HG03280 (cell line): ENCODE results near the gene STAT5B.
"Not testable (repeated sequence)": the region's sequence is repeated elsewhere in the genome, so short reads cannot be mapped to it uniquely, and the experiment has no call there.

Source experiments
- ATAC-seq: cut with Tn5 transposase; IDR thresholded peaks from one replicate; pipeline ENCODE4 v1.9.1; 2021; ENCODE audit warnings: mild to moderate bottlenecking, moderate library complexity; ENCODE audit not compliant: unreplicated experiment

The STAT5B gene

DNA sequence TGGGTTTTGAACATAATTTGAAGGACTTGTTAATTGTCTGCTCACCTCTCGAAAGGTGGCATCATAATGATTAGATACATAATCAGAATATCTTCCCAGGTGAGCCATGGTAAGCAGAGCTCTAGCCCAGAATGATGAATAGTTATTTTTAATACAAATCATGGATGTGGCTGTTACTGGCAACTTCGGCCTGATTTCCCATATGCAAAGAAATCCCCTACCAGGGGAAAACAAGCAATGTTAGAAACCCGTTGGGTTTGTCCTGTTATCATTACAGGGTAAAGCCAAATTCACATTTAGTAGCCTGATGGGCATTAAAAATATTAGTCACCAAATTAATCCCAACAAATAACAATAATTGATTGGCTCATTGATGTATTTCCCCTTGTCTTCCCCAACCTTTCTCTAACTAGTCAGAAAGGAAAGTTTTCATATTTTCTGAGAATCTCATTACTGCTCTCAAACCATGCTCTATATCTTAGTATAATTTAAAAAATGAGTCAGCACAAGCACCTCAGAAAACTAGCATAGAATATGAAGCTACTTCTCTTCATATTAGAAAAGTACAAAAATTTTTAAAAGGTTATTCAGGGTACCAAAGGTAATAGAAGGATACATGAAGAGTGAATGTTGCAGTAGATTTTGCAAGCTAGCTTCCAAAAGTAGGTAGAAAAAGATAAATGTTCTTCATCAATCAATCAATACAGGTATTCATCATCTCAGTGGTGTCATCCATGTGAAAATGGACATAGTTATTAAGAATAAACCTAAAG lies 5.0 kb downstream of the STAT5B start:
- ATAC-seq = no peak

DNA sequence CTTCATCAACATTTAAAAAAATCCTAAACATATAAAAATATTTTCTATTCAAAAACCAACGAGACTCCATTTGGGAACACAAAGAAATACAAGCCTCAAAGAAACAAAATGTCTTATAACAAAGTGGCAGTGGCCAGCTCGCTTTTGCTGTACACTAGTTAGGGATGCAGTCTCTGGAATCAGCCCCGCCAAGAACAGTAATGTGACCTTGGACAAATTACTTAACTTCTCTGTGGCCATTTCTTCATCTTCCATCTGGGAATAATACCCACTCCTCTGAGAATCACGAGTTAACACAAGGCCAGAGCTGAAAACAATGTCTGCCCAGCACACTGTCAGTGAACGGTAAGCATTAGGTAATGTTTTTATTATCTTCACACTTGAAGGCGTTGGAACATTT lies 5.6 kb downstream of the STAT5B start:
- ATAC-seq = no peak

DNA sequence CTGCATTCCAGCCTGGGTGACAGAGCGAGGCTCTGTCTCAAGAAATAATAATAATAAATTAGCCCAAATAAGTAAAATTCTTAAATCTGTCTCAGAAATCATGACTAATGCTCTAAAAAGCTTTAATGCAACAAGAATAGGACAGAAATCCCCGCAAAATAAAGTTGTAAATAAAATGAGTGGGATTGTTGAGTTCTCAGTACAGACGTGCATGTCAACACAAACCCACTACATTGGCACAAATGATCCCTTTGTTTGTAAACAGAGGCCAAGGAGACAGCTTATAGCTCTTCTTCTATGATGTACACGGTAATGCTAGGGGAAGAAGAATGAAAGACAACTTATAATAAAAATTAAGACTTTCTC lies 6.0 kb downstream of the STAT5B start:
- no peak for ATAC-seq

DNA sequence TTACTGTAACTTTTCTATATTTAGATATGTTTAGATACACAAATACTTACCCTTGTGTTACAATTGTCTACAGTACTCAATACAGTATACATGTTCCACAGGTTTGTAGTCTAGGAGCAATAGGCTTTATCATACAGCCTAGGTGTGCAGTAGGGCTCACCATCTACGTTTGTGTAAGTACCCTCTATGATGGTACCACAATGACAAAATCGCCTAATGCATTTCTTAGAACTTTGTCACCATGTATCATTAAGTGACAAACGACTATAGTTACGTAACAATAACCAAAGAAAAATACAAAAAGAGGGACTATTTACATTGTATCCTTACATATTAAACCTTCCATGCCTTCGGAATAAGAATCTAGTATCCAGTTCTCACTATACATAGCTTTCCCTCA lies 8.0 kb downstream of the STAT5B start:
- ATAC-seq = no peak

DNA sequence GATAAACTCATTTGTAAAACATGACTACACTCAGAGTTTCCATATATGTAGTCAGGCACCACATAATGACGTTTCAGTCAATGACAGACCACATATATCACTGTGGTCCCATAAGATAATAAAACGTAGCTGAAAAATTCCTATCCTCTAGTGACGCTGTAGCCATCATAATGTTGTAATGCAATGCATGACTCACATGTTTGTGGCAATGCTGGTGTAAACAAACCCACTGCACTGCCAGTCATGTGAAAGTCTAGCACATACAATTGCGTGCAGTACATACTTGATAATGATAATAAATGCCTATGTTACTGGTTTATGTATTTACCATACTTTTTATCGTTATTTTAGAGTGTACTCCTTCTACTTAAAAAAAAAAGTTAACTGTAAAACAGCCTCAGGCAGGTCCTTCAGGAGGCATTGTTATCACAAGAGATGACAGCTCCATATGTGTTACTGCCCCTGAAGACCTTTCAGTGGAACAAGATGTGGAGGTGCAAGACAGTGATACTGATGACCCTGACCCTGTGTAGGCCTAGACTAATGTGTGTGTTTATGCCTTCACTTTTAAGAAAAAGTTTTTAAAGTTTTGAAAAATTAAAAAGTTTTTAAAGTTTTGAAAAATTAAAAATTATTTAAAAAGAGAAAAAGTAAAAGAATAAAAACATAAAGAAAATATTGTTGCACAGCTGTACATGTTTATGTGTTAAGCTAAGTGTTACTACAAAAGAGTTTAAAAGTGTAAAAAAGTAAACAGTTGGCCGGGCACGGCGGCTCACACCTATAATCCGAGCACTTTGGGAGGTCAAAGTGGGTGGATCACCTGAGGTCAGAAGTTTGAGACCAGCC lies 9.0 kb downstream of the STAT5B start:
- no peak for ATAC-seq

DNA sequence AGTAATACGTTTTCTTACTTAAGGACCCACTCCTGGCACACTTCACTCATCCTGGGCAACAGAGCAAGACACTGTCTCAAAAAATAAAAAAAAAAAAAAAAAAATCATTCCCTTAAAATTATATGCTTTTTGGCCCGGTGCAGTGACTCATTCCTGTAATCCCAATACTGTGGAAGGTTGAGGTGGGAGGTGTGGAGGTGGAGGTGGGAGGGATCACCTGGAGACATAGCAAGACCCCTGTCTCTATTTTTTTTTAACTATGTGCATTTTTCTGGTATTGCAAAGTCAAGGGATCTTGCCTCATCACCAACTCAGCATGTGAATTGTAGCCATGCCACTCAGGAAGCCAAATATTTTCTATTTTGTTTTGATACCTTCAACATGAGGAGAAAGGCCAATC lies 9.7 kb downstream of the STAT5B start:
- ATAC-seq = no peak

DNA sequence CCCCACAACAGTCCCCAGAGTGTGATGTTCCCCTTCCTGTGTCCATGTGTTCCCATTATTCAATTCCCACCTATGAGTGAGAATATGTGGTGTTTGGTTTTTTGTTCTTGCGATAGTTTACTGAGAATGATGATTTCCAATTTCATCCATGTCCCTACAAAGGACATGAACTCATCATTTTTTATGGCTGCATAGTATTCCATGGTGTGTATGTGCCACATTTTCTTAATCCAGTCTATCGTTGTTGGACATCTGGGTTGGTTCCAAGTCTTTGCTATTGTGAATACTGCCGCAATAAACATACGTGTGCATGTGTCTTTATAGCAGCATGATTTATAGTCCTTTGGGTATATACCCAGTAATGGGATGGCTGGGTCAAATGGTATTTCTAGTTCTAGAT lies 11.8 kb downstream of the STAT5B start:
- not testable (repeated sequence) for ATAC-seq

DNA sequence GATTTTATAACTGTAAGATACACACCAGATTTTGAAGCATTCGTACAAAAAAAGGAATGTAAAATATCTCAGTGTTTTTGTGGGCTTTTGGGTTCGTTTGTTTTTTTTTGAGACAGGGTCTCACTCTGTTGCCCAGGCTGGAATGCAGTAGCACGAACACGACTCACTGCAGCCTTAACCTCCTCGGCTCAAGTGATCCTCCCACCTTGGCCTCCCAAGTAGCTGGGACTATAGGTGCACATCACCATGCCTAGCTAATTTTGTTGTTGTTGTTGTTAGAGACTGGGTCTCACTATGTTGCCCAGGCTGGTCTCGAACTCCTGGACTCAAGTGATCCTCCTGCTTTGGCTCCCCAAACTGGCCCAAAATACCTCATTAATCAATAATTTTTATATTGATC lies 15.9 kb downstream of the STAT5B start:
- ATAC-seq = no peak

DNA sequence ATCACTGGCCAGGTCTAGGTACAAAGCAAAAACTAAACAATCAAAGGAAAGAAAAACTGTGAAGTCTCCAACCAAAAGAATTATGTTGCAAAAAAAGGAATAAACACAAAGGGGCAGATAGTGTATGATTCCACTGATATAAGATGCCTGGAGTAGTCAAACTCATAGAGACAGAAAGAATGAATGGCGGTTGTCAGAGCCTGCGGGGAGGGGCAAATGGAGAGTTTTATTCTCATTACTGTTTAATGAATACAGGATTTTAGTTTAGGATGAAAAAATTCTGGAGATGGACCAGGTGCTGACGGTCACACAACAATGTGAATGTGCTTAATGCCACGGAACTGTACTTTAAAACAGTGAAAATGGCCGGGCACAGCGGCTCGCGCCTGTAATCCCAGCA lies 20.7 kb downstream of the STAT5B start:
- no peak for ATAC-seq

DNA sequence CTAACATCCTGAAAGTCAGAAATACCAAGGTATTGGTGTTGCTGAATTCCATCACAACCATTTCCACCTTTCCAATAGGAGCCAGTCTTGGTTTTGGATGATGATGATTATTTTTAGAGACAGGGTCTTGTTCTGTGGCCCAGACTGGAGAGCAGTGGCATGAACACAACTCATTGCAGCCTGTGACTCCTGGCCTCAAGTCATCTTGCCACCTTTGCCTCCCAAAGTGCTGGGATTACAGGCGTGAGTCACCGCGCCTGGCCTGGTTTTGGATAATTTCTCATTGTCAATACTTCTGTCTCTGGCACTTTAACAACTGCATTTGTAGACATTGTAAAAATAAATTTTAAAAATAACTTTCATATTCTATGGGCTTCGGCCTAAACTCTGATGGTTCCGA lies 22.6 kb downstream of the STAT5B start:
- no peak for ATAC-seq

DNA sequence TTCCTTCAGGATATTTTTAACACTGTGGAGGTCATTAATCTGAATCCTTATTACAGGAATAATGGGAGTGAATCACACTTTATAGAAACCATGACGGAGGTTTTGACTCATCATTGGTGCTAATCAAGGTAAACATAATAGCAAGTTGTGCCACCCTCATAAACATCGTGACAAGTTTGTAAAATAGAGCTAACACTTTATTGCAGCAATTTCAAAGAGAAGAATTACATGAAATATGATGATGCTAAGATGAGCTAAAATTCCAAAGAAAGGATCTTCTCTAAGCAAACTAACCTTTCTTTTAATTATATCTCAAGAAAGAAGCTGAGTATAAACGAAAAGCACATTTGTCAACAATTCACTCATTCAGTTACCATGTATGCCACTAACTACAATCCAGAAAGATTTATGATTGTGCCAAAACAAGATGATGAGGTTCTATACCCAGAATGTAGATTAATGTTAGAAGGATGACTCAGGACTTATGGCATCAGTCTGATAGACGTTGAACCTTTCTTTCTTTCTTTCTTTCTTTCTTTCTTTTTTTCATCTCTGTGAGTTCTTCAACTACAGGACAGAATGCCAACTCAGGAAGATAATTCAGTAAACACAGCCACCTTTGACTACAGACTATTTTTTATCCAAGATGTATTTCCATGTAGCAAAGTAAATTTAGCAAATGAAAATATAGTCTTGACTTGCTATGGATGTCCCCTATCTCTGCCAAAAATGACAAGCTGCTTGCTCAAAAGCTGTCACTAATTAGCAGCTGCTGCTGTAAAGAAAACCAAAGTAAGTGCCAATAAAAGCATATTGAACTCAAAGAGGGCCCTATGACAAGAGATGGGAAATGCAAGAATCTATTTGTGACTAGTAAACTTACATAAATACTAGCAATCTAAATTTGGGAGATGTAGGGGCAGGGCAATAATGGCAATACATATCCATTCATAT lies 23.3 kb downstream of the STAT5B start:
- ATAC-seq = no peak

DNA sequence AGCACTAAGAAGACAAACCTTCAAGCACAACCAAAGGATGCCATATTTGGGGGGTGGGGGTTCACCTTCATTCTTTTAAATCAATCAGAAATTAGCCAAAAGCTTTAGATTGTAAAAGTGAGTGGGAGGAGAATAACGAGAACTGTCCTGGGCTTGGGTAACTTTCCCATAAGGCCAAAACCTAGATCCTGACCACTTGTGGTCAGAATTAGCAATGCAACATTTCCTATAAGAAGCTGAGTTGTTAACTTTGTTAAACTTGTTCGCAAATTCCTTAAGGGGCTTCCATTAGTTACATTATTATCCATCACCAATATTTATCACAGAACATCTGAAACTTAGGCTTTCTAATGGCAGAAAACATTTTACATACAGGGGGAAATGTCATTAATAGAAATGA lies 25.1 kb downstream of the STAT5B start:
- ATAC-seq = no peak

DNA sequence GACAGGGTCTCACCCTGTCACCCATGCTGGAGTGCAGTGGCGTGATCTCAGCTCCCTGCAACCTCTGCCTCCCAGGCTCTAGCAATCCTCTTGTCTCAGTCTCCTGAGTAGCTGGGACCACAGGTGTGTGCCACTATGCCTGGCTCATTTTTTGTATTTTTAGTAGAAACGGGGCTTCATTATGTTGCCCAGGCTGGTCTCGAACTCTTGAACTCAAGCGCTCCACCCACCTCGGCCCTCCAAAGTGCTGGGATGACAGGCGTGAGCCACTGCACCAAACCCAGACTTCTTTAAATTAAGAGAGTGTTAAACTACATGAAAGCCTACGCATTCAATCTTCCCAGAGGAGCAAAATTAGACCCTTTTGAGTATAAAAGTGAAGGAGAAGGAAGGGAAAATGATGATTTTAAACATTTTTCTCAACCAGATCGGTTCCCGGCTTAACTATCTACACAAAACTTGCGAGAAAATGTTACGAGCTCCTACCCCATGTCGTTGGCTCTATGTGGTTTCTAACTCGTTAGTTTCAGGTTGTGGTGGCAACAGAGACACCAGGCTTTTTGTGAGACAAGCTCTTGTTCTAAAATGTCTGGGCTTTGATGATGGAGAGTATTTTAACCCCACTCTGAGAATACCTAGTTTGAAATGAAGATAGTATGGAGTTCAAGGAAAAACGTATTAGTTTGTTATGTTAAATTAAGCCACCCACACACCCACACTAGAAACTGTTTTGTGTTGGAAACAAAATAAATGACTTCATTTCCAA lies 26.3 kb downstream of the STAT5B start:
- no peak for ATAC-seq

DNA sequence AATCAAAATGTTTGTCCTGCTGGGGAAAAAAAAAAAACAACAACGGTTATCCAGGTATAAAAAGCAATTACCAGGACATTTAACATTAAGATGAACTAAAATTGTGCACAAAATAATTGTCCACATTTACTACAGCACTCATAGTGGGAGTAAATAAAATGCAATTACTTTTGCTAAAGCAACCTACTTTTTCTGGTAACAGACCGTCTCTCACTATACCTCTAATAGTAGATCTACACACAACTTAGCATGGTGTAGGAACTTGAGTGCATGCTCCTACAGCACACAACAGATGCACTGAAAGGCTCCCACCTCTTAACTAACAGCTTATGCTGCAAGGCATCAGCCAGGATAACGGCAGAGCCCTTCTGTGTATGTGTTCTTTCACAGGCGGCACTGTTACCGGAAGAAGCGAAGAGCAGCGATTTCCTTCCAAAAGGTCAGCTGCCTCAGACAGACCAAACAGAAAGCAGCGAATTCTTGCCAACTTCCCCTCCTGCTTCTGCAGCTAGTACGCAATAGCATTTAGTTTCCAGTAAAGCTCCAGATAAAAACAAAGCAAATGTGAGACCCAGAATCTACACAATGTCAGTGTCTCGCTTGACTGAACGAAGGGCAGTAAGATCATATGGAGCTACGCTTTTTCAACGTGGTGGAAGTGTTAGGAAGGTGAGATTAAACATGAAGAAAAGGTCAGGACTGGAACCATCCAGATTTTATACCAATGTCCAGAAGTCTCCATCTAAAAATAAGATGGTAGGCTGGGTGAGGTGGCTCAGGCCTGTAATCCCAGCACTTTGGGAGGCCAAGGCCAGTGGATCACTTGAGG lies 27.6 kb downstream of the STAT5B start:
- peak; percentile 87 for ATAC-seq

DNA sequence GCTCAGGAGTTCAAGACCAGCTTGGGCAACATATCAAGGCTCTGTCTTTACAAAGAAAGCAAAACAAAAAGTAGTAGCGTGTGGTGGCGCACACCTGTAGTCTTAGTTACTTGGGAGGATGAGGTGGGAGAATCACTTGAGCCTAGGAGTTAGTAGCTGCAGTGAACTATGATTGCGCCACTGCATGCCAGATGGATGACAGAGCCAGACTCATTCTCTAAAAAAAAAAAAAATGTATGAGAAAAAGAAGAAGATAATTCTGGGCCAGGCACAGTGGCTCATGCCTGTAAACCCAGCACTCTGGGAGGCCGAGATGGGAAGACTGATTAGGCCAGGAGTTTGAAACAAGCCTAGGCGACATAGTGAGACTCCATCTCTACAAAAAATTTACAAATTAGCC lies 28.5 kb downstream of the STAT5B start:
- ATAC-seq = no peak

DNA sequence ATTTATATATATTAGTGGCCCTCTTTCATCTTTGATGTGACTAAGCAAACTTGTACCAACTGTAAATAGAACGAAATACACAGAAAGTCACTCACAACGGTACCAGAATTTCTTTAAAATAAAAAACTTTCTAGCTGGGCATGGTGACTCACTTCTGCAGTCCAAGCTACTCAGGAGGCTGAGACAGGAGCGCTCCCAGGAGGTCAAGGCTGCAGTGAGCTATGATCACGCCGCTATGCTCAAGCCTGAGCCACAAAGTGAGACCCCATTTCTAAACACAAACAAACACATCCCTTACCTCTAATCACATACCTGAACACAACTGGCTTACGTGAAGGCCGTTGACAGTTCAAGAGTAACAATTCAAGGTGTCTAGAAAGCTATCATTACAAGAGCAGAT lies 29.7 kb downstream of the STAT5B start:
- ATAC-seq = no peak

DNA sequence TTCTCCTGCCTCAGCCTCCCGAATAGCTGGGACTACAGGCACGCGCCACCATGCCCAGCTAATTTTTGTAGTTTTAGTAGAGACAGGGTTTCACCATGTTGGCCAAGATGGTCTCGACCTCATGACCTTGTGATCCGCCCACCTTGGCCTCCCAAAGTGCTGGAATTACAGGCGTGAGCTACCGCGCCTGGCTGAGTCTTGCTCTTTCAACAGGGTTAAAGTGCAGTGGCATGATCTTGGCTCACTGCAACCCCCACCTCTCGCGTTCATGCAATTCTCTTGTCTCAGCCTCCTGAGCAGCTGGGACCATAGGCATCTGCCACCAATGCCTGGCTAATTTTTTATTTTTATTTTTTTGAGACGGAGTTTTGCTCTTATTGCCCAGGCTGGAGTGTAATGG lies 31.0 kb downstream of the STAT5B start:
- ATAC-seq = not testable (repeated sequence)

DNA sequence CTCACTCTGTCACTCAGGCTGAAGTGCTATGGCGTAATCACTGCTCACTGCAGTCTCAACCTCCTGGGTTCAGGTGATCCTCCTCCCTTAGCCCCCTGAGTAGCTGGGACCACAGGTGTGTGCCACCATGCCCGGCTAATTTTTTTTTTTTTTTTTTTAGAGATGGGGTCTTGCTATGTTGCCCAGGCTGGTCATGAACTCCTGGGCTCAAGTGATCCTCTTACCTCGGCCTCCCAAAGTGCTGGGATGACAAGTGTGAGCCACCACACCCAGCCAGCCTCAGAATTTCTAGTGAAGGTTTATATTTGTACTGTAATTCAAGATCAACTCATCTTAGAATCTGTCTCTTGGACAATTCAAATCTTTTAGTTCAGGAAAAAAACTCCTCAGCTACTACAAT lies 32.1 kb downstream of the STAT5B start:
- ATAC-seq = not testable (repeated sequence)

DNA sequence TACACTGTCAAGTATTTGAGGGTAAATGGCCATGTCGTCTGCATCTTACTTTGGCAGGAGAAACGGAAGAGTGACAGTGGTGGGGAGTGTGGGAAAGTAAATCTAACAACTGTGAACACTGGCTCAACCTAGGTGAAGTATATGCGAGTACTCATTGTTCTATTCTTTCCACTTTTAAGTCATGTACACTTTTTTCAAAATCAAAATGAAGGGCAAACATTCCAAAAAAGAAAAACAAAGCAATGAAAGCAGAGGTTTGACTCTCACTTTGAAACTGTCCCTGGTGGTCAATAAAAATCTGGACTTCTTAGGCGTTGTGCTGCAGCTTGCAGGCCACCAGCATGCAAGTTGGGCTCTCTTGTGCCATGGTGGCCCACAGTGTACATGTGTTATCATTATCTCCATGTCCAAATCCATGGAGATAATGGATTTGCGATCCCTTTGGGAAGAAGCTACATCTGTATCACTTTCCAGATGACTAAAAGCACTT lies 32.7 kb downstream of the STAT5B start:
- ATAC-seq = no peak
